Measurements from ENCODE around the gene FNBP1.

FNBP1 gene

GRCh38 chr9:129888293-129889121 lies 154.5 kb downstream of the FNBP1 start:
- peak; percentile 93 for DNase-seq

DNA sequence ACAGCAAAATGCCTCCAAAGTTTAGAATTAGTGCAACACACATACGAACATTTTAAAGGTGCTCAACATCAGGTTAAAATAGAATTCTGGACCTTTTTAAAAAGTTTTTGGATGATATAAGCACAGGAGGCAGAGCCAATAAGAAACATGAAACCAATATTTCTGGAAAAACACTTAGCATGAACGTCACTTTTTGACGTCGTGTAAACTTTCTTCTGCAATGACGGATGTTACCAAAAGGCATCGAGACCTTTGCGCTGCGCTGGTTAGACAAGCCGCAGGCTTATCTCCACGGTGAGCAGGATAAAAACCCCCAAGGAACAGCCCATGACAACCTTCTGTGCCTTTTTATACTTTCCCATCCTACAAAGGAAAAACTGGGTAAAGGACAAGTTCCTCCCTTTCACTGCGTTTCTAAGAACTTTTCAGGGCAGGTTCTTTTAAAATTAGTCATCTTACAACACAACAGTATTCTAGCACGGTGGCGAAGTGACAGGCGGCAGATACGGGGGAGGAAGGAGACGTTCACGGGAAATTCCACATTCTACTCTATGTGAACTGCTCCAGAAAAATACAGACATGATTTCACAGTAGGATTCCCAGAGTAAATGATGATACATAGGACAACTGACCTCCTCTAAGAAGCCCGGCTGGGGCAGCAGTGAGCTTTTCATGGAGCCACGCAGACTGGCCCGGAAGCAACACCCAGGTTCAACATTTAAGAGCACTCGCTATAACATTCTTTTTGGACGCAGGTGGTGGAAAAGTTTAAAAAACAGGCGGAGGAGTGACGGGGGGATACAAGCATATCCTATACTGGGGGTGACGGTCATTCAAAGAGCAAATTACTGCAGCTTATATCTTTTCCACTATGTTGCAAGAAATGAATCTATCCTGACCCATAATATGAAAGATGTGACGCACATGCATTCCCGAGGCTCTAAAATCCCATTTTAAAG lies 155.4 kb downstream of the FNBP1 start:
- peak; percentile 71 for DNase-seq

DNA sequence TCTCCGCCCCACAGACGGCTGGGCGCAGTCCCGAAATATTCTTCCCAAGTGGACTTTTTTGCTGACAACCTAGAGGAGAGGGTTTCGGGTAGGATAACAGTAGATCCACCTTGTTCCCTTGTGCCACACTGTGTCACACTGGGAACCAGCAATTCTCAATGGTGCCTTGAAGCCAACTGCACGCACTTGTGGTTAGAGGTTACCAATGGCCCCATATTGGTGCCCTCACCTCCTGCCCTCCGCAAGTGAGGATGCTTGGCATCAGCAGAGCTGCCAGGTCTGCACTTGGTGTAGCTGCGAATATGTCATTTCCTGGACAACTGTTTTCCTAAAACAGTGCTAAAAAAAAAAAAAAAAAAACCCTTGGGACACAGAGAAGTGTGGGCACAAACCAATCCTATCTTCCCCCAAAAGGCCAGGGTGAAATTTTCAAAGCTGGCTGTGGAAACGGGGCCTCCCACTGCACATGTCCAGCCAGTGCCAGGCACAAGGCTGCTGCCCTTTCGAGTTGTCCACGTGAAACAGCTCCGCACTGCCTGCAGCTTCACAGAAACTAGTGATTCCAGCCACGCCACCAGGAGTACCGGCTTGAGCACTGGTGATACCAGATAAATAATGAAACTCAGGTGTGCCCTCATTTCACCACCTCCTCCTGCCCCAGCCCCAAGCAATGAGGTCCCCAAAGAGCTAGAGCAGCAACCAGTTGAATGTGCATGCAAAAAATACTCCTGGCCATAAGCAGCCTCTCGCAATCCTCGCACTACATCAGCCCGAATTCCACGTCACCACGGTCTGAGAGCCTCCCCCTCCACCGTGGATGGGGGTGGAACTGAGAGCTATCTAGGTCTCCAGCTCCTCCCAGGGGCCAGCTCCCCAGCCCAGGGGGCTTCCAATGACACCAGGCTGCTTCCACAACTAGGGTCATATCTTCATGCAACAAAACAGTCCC lies 156.5 kb downstream of the FNBP1 start:
- DNase-seq: peak; percentile 61

DNA sequence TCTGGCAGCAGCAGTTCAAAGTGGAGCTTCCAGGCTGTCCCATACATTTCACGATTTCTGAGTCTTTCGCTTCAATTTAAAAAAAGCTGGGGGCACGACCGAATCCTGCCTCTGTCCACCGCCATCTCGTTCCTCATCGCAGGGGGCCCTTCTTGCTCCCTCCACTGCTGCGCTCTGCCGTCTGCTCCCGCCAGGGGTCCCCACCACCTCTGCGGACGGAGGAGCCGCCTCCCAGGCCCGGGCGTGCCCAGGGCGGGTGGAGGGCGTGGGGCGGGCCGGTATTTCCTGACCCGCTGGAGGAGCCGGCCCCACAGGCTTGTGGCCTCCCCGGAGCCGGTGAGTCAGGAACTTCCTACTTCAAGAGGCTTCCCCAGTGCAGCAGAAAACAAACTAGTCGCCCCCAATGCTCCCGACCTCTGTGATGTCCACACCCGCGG lies 157.3 kb downstream of the FNBP1 start:
- DNase-seq: peak; percentile 91

DNA sequence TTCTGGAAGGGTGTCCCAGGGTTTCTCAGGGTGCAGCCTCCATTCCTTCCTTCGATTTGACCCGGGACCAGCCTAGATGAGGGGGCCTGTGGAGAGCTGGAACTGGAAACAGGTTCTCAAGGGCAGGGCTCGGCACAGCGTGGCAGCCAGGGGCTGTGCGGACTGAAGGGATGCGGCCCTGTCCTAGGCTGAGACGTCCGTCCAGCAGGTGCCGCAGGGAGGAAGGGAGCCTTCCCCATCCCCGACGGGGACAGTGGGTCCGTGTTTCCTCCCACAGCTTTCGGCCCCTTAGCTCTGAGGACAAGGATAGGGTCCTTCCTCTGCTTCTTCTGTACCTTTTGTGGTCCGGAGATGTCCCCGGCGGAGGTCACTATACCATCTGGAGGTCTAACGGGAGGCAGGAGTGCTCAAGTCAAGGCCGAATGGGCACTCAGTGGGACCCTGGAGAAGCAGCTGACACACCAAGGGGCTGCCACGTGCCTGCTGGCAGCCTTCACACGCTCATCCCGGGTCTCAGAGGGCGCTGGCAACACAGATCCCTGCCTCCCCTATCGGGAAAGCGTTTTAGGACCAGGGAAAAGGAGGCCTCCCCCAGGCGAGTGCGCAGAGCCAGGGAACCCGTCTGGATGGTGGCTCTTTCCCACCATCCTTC lies 157.8 kb downstream of the FNBP1 start:
- DNase-seq: peak; percentile 40

DNA sequence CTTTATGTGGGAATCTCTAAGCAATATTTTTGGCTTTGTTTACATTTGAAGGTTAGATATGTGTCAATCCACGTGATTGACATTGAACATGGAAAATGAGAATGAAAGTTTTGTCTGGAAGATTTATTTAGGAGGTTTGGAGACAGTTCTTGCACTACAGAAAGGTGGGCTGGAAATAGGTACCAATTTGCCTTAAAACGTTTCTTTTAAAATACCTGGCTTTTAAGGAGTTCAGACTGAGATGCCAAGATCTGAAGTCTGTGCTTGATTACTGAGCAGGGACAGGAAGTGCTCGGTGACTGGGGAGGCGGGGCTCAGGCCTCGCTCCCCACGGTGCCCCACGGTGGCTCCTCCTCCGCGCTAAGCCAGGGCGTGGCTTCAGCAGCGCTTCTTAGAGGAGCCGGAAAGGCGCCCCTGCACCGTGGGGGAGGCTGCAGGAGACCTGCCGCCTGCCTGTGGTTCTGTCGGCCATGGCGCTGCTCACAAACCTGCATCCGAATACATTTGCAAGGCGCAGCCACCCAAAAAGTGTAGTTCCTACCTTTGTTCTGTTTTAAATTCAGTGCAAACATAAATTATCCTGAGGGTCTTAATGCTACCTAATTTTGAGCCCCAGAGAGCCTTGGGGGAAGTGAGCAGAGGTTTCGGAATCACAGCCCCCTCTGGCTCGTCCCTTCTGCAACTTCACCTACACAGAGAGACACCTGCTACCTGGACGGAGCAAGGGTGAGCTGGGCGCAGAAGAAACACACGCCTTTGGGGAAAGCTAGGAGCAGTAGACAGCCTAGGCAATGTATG lies 158.6 kb downstream of the FNBP1 start:
- peak; percentile 96 for DNase-seq

- DNase-seq: no peak
Observed at GRCh38 chr9:129881547-129882324, 161.3 kb downstream of the FNBP1 start.

DNA sequence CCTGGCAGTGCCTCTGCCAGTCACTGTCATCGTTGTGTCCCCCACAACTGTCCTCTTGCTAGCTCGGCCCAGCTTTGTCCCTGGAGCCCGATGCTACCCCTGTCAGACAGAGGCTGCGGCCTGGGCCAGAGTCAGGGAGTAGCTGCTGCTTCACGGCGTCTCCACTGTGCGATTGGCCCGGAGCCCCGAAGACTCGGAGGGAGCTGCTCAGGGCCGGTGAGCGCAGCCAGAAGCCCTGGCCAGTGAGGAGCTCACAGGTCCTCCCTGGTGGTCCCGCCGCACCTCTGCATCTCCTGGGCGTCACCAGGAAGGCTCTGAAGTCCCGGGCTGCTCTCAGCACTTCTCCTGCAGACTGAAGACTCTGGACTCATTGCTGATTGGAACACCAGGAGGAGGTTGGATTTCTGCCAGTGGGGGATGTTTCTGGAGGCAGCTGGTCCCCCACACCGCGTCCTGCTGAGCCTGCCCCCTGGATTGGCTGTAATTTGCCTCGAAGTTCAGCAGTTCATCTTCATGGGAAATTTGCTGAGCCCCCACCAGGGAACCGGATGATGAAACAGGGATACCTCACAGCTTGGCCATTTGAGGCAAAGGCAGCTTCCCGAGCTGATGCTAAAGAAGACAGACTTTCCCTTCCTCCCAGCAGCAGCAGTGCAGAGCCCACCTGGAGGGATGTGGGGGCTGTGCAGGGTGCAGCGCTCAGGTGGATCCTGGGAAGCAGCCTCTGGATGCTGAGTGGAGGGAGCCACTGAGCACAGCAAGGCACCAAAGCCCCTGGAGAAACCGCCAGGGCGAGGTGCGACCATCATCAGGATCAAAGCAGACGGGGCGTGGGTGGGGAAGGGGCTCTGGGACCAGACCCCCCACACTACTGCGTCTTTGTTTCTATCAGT lies 162.1 kb downstream of the FNBP1 start:
- DNase-seq: no peak

- DNase-seq: no peak
Observed at GRCh38 chr9:129879991-129880653, 162.9 kb downstream of the FNBP1 start.

- no peak for DNase-seq
Observed at GRCh38 chr9:129879103-129879699, 163.8 kb downstream of the FNBP1 start.

- DNase-seq: no peak
Observed at GRCh38 chr9:129878291-129878690, 164.7 kb downstream of the FNBP1 start.

DNA sequence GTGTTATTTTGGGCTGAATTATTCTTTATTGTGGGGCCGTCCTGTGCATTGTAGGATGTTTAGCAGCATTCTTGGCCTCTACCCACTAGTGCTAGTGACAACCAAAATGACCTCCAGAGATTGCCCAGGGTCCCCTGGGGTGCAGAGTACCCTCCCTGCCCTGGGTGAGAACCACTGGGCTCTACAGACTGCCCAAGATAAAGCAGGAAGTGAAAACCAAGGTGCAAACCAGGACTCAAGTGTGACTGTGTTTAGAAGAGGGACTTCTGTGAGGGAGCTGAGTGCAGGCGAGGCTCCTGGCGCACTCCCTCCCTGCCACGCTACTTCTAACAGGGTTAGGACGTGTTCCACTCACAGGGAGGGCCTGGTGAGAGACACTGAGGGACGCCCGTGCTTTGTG lies 166.2 kb downstream of the FNBP1 start:
- no peak for DNase-seq

DNA sequence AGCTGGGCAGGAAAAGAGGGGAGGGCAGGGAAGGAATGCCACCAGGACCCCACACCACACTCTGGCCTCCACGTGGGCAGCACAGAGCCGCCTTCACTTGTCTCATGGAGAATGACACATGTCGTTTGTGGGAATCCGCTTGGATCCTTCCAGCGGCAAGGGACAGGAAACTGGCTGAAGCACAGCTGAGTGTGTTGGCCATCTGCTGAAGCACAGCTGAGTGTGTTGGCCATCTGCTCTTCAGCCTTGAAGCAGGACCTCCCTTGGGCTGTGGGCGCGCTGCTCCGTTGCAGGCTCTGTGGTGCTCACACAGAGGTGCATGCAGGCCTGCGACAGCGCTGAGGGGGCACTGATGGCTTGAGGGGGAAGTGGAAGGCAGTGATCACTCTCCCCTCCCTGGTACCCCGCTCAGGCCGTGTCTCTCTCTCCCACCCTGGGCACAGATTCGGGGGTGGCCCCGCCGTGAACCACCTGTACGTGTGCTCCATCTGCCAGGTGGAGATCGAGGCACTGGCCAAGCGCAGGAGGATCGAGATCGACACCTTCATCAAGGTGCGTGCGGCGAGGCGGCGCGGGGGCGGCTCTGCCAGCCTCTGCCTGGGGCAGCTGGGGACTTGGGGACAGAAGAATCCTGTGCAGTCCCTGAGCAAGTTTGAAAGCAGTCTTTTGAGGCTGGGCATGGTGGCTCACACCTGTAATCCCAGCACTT lies 167.1 kb downstream of the FNBP1 start:
- no peak for DNase-seq

DNA sequence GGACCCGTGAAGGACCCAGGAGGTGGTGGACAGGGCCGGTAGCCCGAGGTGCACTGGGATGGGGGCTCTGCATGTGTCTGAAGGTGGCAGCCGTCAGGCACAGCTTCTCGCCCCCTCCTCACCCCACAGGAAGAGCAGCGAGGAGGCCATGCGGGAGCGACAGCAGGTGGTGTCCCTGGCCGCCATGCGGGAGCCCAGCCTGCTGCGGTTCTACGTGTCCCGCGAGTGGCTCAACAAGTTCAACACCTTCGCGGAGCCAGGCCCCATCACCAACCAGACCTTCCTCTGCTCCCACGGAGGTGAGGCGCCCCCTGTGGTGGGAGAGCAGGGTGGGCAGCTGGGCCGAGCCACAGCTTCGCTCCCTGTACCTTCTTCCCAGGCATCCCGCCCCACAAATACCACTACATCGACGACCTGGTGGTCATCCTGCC lies 167.8 kb downstream of the FNBP1 start:
- no peak for DNase-seq

DNA sequence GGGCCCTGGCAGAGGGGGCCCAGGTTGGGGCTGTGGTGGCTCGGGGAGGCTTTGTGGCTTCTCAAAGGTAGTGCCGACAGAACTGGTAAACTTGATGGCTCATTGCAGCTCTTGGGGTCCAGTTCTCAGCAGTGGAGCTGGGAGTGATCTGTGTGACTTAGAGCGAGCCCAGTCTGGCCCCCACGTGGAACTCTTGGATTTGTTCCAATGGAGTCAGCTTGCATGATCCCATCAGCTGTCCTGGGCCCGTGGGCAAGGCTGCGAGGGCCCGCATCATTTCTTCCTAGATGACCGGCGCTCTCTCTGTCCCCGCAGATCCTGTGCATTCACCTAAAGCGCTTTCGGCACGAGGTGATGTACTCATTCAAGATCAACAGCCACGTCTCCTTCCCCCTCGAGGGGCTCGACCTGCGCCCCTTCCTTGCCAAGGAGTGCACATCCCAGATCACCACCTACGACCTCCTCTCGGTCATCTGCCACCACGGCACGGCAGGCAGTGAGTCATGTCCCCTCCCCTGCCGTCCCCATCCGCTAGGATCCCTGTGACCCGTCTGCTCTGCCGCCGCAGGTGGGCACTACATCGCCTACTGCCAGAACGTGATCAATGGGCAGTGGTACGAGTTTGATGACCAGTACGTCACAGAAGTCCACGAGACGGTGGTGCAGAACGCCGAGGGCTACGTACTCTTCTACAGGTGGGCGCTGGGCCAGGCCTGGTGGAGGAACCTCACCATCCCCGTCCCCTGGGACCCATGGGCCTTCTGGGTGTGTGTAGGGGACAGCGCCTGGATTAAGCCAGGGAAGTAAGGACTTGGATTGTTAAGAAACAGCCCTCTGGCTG lies 168.5 kb downstream of the FNBP1 start:
- no peak for DNase-seq

DNA sequence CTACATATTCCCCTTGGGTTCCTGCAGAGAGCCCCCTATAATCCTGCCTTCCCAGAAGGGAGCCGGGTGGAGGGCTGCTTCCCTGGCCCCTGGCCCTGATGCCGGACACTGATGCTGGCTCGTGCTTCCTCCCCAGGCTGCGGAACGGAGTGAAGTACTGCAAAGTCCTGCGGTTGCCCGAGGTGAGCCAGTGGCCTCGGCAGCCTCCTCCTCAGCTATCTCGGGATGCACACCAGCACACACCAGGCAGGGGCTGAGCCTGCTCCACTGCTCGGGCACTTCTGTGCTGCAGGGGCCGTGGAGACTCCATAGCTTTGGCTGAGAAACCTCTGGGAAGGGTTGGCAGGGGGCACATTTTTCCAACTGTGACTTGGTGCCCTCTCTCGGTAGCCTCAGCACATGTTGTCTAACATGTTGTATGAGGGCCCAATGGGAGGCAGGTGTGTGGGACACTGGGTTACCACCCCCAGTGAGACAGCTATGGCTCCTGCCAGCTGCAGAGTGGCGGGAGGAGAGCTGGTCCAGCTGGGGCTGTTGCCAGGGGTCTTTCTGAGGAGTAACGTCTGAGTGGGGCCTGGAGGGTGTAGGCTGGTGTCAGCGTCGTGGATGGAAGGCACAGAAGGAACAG lies 169.3 kb downstream of the FNBP1 start:
- no peak for DNase-seq

All from activated naive CD4-positive, alpha-beta T cell treated with Interleukin-2 at 50 U/mL for 16 hours (primary cell).